Measurements from ENCODE around the gene CLN3. TPM values are rescaled to one million over a fixed set of nuclear protein-coding genes. Genes with fewer than 3 reads are reported as not detected.

Gene CLN3
- polyA plus RNA-seq, 1 donor from 2014 or later = 32.2 TPM

DNA sequence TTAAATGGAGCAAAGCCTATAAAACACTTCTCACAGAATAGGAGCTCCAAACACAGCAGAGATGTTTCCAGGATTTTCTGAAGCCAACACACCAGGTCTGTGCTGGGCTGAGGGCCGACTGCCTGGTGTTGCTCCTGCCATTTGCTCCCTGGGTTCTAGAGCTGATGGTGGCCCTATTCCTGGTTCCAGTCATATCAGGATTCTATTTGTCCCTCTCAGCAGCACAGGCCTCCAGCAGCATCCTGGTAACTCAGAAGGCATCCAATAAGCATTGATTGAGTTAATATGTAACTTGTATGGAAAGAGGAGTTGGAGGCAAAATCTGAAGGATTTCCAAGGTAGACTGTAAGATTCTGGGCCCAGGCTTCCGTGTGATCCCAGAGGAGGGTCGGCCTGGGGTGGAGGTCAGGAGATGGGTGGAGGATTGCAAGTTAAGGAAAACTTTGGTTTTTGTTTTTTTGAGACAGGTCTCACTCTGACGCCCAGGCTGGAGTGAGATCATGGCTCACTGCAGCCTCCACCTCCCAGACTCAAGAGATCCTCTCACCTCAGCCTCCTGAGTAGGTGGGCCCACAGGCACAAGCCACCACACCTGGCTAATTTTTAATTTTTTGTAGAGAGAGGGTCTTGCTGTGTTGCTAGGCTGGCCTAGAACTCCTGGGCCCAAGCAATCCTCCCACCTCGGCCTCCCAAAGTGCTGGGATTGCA lies 41.2 kb upstream of the CLN3 start:
- no peaks in the 10 kb centered on the region for H3K9me3 ChIP-seq (ENCODE audit: low read length)
- no peak for TF ChIP-seq EP300 (conservative IDR thresholded peaks at IDR 0.05; ENCODE audit: poor library complexity, severe bottlenecking)
- TF ChIP-seq, protein P1, sequence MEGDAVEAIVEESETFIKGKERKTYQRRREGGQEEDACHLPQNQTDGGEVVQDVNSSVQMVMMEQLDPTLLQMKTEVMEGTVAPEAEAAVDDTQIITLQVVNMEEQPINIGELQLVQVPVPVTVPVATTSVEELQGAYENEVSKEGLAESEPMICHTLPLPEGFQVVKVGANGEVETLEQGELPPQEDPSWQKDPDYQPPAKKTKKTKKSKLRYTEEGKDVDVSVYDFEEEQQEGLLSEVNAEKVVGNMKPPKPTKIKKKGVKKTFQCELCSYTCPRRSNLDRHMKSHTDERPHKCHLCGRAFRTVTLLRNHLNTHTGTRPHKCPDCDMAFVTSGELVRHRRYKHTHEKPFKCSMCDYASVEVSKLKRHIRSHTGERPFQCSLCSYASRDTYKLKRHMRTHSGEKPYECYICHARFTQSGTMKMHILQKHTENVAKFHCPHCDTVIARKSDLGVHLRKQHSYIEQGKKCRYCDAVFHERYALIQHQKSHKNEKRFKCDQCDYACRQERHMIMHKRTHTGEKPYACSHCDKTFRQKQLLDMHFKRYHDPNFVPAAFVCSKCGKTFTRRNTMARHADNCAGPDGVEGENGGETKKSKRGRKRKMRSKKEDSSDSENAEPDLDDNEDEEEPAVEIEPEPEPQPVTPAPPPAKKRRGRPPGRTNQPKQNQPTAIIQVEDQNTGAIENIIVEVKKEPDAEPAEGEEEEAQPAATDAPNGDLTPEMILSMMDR (IDR thresholded peaks at IDR 0.05; ENCODE audit: poor library complexity, severe bottlenecking) = no peak
- TF ChIP-seq REST (IDR thresholded peaks at IDR 0.05; ENCODE audit: borderline replicate concordance) = no peak
- TF ChIP-seq TAF1 (IDR thresholded peaks at IDR 0.05; ENCODE audit: low read depth) = no peak
- no peak for TF ChIP-seq POLR2AphosphoS5 (IDR thresholded peaks at IDR 0.05)
- no peak for TF ChIP-seq MXI1 (conservative IDR thresholded peaks at IDR 0.05; ENCODE audit: poor library complexity, severe bottlenecking)
- TF ChIP-seq RAD21 (conservative IDR thresholded peaks at IDR 0.05) = no peak
- TF ChIP-seq SMC3 (conservative IDR thresholded peaks at IDR 0.05; ENCODE audit: poor library complexity) = no peak
- TF ChIP-seq EZH2 (IDR thresholded peaks at IDR 0.05; ENCODE audit: borderline replicate concordance, insufficient read depth, low read length, poor library complexity, severe bottlenecking) = no peak
- no peak overlapping the region for H3K4me3 ChIP-seq (ENCODE audit: low read length)
- no peaks in the 10 kb centered on the region for H3K27me3 ChIP-seq (ENCODE audit: insufficient read depth, low read depth, low read length)
- H3K79me2 ChIP-seq (replicated peaks; ENCODE audit: insufficient read depth, low read length) = no peaks in the 10 kb centered on the region
- H3K9me2 ChIP-seq (ENCODE audit: insufficient read depth, low read length) = no peaks in the 10 kb centered on the region
- no peak overlapping the region for H3K4me2 ChIP-seq (ENCODE audit: low read length)
- no peak overlapping the region for H2AFZ ChIP-seq (ENCODE audit: low read depth, low read length)
- H3K36me3 ChIP-seq (ENCODE audit: insufficient read depth, low read length) = no peaks in the 10 kb centered on the region
- no peak overlapping the region for H3K27ac ChIP-seq (ENCODE audit: low read length)
- H4K20me1 ChIP-seq (ENCODE audit: insufficient read depth) = no peaks in the 10 kb centered on the region
- no peaks in the 10 kb centered on the region for H3F3A ChIP-seq (ENCODE audit: insufficient read depth, low read length, poor library complexity, severe bottlenecking)
- H3K9ac ChIP-seq (ENCODE audit: low read length) = no peak overlapping the region

DNA sequence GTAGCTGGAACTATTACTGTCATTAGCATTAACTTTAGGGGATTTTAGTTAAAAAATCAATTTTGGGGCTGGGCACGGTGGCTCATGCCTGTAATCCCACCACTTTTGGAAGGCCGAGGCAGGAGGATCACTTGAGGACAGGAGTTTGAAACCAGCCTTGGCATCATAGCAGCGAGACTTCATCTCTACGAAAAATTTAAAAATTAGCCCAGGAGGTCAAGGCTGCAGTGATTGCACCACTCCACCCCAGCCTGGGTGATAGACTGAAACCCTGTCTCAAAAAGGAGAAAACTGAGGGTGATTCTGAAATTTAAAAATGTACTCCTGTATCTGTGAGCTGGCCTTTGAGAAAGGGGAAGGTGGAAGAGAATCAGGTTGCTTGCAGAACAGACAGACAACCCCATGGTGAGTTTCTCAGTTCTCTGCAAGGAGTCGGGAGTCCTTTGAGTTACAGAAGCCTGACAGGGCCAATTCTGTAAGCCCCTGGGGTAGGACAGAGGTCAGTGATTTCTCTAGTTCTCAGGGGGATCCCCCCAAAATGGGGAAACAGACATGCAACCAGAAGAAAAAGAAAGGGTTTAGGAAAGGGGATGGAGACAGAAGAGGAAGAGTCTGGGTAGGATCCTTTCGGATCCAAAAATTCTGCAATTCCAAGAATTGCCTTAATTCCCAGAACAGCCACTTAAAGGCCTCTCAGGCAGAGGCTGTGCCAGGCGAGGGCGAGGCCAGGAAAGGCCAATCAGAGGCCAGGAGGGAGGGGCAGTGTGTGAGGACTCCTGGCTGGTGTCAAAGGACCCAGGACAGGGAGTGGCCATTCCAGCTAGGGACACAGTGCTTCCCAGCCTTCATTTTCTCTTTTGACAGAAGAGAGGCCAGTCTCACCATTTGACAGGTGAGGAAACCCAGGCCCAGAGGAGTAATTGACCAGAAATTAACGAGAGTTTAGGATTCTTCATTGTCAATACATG lies 40.2 kb upstream of the CLN3 start:
- no peak overlapping the region for H3K4me2 ChIP-seq (ENCODE audit: low read length)

More for the DNA sequence above, 40.2 kb upstream of the CLN3 start:
- H3K4me3 ChIP-seq (ENCODE audit: low read length) = no peak overlapping the region
- H3K27me3 ChIP-seq (ENCODE audit: insufficient read depth, low read depth, low read length) = no peaks in the 10 kb centered on the region
- H3K79me2 ChIP-seq (replicated peaks; ENCODE audit: insufficient read depth, low read length) = no peaks in the 10 kb centered on the region
- H3K36me3 ChIP-seq (ENCODE audit: insufficient read depth, low read length) = no peaks in the 10 kb centered on the region
- no peak overlapping the region for H3K27ac ChIP-seq (ENCODE audit: low read length)
- no peaks in the 10 kb centered on the region for H3F3A ChIP-seq (ENCODE audit: insufficient read depth, low read length, poor library complexity, severe bottlenecking)
- H2AFZ ChIP-seq (ENCODE audit: low read depth, low read length) = no peak overlapping the region
- H3K9me3 ChIP-seq (ENCODE audit: low read length) = no peaks in the 10 kb centered on the region
- H3K9ac ChIP-seq (ENCODE audit: low read length) = no peak overlapping the region
- H4K20me1 ChIP-seq (ENCODE audit: insufficient read depth) = no peaks in the 10 kb centered on the region
- TF ChIP-seq, protein P1 (IDR thresholded peaks at IDR 0.05; ENCODE audit: poor library complexity, severe bottlenecking) = no peak
- TF ChIP-seq MXI1 (conservative IDR thresholded peaks at IDR 0.05; ENCODE audit: poor library complexity, severe bottlenecking) (no peak), POLR2AphosphoS5 (IDR thresholded peaks at IDR 0.05) (no peak), TAF1 (IDR thresholded peaks at IDR 0.05; ENCODE audit: low read depth) (no peak)
- no peaks in the 10 kb centered on the region for H3K9me2 ChIP-seq (ENCODE audit: insufficient read depth, low read length)
